SHP77 treated with DMSO at 0.1 percent for 48 hours (cell line): ENCODE results near the gene ANKRD30A.
"Not testable (repeated sequence)": the region's sequence is repeated elsewhere in the genome, so short reads cannot be mapped to it uniquely, and the experiment has no call there.

Source experiments
- DNase-seq: peaks from one replicate; lab custom pipeline; 2025; lab: John Stamatoyannopoulos, UW

Gene ANKRD30A

GRCh38 chr10:37125191-37125732, at the start of gene ANKRD30A:
Gene ANKRD30A, plus strand, starts transcription at chr10:37125598. Its CDS starts 190 bp downstream, at chr10:37125788.
- no peak for DNase-seq

GRCh38 chr10:37076083-37076482, 49.3 kb upstream of the ANKRD30A start:
- not testable (repeated sequence) for DNase-seq

GRCh38 chr10:37095792-37096573, 29.4 kb upstream of the ANKRD30A start:
- no peak for DNase-seq

GRCh38 chr10:37101261-37101660, 24.1 kb upstream of the ANKRD30A start:
- DNase-seq: no peak

GRCh38 chr10:37109000-37109399, 16.4 kb upstream of the ANKRD30A start:
- no peak for DNase-seq

GRCh38 chr10:37124532-37124931, 866 bp upstream of the ANKRD30A start:
- no peak for DNase-seq

GRCh38 chr10:37125921-37126320, 523 bp downstream of the ANKRD30A start:
- DNase-seq: no peak

- DNase-seq: no peak
Measured at GRCh38 chr10:37146443-37146842, 21.0 kb downstream of the ANKRD30A start.

GRCh38 chr10:37162430-37162829, 37.0 kb downstream of the ANKRD30A start:
- not testable (repeated sequence) for DNase-seq

- DNase-seq: not testable (repeated sequence)
Measured at GRCh38 chr10:37171945-37172344, 46.5 kb downstream of the ANKRD30A start.

GRCh38 chr10:37178296-37178695, 52.9 kb downstream of the ANKRD30A start:
- not testable (repeated sequence) for DNase-seq

GRCh38 chr10:37182719-37183118, 57.3 kb downstream of the ANKRD30A start:
- not testable (repeated sequence) for DNase-seq

- no peak for DNase-seq
Measured at GRCh38 chr10:37206132-37206531, 80.7 kb downstream of the ANKRD30A start.

GRCh38 chr10:37220866-37221265, 95.5 kb downstream of the ANKRD30A start:
- DNase-seq: no peak

GRCh38 chr10:37222046-37222445, 96.6 kb downstream of the ANKRD30A start:
- DNase-seq: no peak

GRCh38 chr10:37225163-37225562, 99.8 kb downstream of the ANKRD30A start:
- DNase-seq: no peak

GRCh38 chr10:37226524-37226923, 101.1 kb downstream of the ANKRD30A start:
- DNase-seq: no peak

- no peak for DNase-seq
Measured at GRCh38 chr10:37234692-37235091, 109.3 kb downstream of the ANKRD30A start.

GRCh38 chr10:37236093-37236492, 110.7 kb downstream of the ANKRD30A start:
- DNase-seq: no peak

- no peak for DNase-seq
Measured at GRCh38 chr10:37240223-37240622, 114.8 kb downstream of the ANKRD30A start.

GRCh38 chr10:37246637-37247036, 121.2 kb downstream of the ANKRD30A start:
- no peak for DNase-seq

GRCh38 chr10:37255837-37256236, 130.4 kb downstream of the ANKRD30A start:
- DNase-seq: not testable (repeated sequence)

GRCh38 chr10:37263304-37263703, 137.9 kb downstream of the ANKRD30A start:
- no peak for DNase-seq

GRCh38 chr10:37268266-37268665, 142.9 kb downstream of the ANKRD30A start:
- DNase-seq: no peak
